ENCODE data around the gene FOXL3. TPM values are rescaled to one million over a fixed set of nuclear protein-coding genes. Genes with fewer than 3 reads are reported as not detected.

The FOXL3 gene
- total RNA-seq, 2 donors from 2014 or later, result 0.79 TPM; not detected in 1

DNA sequence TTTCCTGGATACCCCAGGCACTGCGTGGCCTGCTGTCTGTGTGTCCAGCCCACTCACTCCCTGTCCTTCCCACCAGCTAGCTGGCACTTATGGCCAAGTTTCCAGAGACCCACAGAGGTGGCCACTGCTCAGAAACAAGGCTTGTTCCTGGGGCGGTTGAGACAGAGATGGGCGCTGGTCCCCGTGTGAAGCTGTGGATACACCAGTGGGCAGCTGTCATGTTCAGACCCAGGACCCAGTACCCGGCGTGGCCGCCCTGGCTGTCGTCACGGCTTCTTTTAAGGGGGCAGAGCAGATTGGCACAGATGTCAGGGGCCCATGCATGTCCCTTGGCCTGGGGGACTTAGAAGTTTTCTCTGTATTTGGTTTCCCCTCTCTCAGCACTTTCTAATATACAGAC lies 36.3 kb downstream of the FOXL3 start:
- peak overlapping the region in 1 of 2 donors; percentile 75 for H3K9ac ChIP-seq (ENCODE audit: low read depth in 2 of 2, low read length in 2 of 2)
- peaks cover 20% of the 10 kb centered on the region for H3K4me1 ChIP-seq
- H3K9me3 ChIP-seq, result no peaks in the 10 kb centered on the region
- H3K36me3 ChIP-seq, result no peaks in the 10 kb centered on the region
- no peak overlapping the region for H3K4me3 ChIP-seq
- TF ChIP-seq, protein P1, sequence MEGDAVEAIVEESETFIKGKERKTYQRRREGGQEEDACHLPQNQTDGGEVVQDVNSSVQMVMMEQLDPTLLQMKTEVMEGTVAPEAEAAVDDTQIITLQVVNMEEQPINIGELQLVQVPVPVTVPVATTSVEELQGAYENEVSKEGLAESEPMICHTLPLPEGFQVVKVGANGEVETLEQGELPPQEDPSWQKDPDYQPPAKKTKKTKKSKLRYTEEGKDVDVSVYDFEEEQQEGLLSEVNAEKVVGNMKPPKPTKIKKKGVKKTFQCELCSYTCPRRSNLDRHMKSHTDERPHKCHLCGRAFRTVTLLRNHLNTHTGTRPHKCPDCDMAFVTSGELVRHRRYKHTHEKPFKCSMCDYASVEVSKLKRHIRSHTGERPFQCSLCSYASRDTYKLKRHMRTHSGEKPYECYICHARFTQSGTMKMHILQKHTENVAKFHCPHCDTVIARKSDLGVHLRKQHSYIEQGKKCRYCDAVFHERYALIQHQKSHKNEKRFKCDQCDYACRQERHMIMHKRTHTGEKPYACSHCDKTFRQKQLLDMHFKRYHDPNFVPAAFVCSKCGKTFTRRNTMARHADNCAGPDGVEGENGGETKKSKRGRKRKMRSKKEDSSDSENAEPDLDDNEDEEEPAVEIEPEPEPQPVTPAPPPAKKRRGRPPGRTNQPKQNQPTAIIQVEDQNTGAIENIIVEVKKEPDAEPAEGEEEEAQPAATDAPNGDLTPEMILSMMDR (IDR thresholded peaks at IDR 0.05), result no peak
- no peaks in the 10 kb centered on the region for H3K27me3 ChIP-seq
- H3K27ac ChIP-seq, result peak overlapping the region; percentile 59
- intact Hi-C loops (cut with DNase I), result loop anchor here (10.0 kb wide), 1 partner anchor 549 kb away; the partner anchor contains the start of gene GET4
- no peak for DNase-seq

DNA sequence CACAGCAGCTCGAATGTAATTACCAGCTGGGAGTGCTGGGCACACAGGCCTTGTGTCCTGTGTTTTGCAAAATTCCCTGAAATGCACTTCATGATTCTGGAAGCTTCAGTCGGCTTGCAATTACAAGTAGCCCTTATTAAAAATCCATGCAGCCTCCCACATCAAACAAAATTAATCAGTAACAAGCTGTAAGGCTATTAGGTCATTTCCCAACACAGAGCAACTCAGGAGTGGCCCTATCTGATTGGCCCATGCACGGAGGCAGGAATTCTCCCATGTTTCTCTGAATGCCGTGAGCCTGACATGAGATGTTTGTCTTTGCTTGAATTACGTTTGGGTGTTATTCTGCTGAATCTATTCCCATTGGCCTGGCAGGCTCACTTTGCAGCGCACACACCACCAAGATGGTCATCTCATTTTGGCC lies 36.9 kb downstream of the FOXL3 start:
- intact Hi-C loops (cut with DNase I), result loop anchor here (10.0 kb wide), 1 partner anchor 548 kb away; the partner anchor contains the start of gene GET4
- Histone ChIP-seq H3K9me3 (no peaks in the 10 kb centered on the region), H3K9ac (ENCODE audit: low read depth in 2 of 2, low read length in 2 of 2) (peak overlapping the region in 1 of 2 donors; percentile 75), H3K36me3 (no peaks in the 10 kb centered on the region), H3K4me1 (peaks cover 20% of the 10 kb centered on the region), H3K27me3 (no peaks in the 10 kb centered on the region), H3K4me3 (no peak overlapping the region), H3K27ac (peak overlapping the region; percentile 59)
- TF ChIP-seq, protein P1 (IDR thresholded peaks at IDR 0.05), result no peak
- peak; percentile 64 for DNase-seq

DNA sequence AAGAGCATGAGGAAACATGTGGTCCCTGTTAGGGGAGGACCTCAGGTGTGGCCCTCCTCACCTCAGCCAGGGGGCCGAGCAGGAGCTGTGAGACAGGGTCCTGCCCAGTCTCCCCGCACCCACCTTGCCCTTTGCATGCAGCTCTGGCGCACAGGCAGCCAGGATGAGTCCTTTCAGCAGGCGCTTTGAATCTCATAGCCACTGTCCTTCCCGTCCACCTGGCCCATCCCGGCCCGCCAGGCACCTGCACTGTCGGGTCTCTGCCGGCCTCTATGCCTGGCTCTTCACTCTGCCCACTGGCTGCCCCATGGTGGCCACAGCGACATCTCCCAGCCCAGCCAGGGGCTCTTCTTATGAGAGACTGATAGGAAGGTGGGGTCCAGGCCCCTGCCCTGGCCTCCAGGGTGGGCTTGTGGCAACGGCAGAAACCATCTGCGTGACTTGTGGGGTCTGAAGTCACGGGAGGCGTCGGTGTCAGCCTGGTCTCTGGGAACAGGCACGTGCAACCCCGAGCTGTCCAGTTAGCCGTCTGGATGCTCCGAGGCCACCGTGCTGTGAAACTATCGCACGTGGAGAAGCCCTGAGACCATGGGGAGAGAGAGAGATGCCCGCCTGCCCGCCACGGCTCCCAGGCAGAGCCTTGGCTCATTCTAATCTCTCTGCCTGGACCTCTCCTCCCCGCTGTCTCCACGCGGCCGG lies 37.4 kb downstream of the FOXL3 start:
- H3K4me3 ChIP-seq, result no peak overlapping the region
- TF ChIP-seq, protein P1 (IDR thresholded peaks at IDR 0.05), result no peak
- peaks cover 23% of the 10 kb centered on the region for H3K4me1 ChIP-seq
- H3K27me3 ChIP-seq, result no peaks in the 10 kb centered on the region
- intact Hi-C loops (cut with DNase I), result loop anchor here (10.0 kb wide), 1 partner anchor 547 kb away; the partner anchor contains the start of gene GET4
- no peaks in the 10 kb centered on the region for H3K9me3 ChIP-seq
- DNase-seq, result no peak
- H3K9ac ChIP-seq (ENCODE audit: low read depth in 2 of 2, low read length in 2 of 2), result peak overlapping the region; percentile 39 to 75
- H3K27ac ChIP-seq, result peak overlapping the region; percentile 59
- no peaks in the 10 kb centered on the region for H3K36me3 ChIP-seq

DNA sequence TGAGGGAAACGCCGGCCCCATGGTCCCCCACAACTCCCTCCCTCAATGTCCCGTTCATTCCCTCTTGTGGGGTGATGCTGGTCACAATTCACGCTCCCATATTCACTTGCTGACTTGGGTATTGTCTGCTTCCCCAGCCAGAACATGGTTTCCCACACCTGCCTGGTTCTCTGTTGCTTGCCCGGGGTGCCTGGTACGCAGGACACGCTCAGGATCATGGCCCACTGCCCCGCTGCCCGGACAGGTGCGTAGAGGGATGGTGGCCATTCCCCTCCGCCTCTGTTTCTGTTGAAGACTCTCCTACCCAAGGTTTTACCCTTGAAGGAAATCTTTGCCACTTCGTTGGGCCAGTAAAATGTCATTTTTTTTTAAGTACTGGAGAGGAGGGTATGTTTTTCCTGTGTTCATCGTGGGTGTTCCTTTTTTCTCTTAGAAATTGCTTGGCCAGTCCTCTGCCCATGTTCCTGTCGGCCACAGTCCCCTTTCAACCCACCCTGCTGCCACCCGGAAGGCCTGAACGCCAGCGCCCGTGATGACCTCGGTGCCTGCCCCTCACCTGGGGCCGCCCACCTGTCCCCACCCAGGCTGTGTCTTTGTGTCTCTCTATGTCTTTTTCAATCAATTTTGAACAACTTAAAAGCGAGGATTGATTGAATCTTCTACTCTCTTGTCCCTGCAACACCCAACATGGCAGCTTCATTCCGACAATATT lies 38.2 kb downstream of the FOXL3 start:
- intact Hi-C loops (cut with DNase I), result loop anchor here (10.0 kb wide), 1 partner anchor 547 kb away; the partner anchor contains the start of gene GET4
- Histone ChIP-seq H3K9ac (ENCODE audit: low read depth in 2 of 2, low read length in 2 of 2) (peak overlapping the region; percentile 38 to 39), H3K36me3 (no peaks in the 10 kb centered on the region), H3K4me1 (peaks cover 26% of the 10 kb centered on the region), H3K9me3 (no peaks in the 10 kb centered on the region), H3K4me3 (no peak overlapping the region), H3K27me3 (no peaks in the 10 kb centered on the region), H3K27ac (no peak overlapping the region)
- TF ChIP-seq, protein P1 (IDR thresholded peaks at IDR 0.05), result no peak
- DNase-seq, result no peak

DNA sequence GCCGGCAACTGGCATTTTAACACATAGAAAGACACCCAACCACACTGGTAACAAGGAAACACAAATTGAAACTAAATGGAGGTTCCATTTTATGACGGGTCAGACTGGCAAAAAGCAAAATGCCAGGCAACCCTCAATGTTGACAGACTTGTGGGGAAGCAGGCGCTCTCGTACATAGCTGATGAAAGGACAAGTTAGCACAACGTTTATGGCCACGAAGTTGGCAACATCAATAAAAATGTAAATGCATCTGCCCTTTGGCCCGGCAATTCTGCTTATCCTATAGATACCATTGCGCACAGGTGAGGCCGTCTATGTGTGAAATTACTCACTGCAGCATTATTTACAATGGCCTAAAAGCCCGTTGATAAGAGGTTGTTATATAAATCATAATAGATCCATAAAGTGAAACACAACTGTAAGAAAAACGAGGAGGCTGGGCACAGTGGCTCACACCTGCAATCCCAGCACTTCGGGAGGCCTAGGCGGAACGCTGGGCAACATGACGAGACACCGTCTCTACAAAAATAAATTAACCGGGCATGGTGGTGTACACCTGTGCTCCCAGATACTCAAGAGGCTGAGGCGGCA lies 39.8 kb downstream of the FOXL3 start:
- Histone ChIP-seq H3K4me1 (peaks cover 26% of the 10 kb centered on the region), H3K36me3 (no peaks in the 10 kb centered on the region), H3K27ac (peak overlapping the region; percentile 79), H3K27me3 (no peaks in the 10 kb centered on the region), H3K4me3 (no peak overlapping the region), H3K9ac (ENCODE audit: low read depth in 2 of 2, low read length in 2 of 2) (peak overlapping the region in 1 of 2 donors; percentile 78), H3K9me3 (no peaks in the 10 kb centered on the region)
- DNase-seq, result peak; percentile 90
- intact Hi-C loops (cut with DNase I), result loop anchor here (5.0 to 10.0 kb wide), 4 partner anchors 188 to 545 kb away; partner anchors contain the start of genes GET4 and PDGFA
- TF ChIP-seq, protein P1 (IDR thresholded peaks at IDR 0.05), result no peak

Data from colonic mucosa (tissue), 4 donors.